Endothelial cell of umbilical vein (primary cell): ENCODE results near the gene PLPPR5. TPM values are rescaled to one million over a fixed set of nuclear protein-coding genes. Genes with fewer than 3 reads are reported as not detected.
A peak's percentile ranks its signal among the peaks of the same experiment; 100 is the strongest.

Experiments
- BruUV-seq: library from RNA; stranded (reverse); fragments of 400-500 nt; replicated peaks from 2 replicates; lab custom pipeline; 2021; lab: Mats Ljungman, UMichigan
- CTCF ChIA-PET: fragments of 300-600, 350-600 bp; sonication (Branson Sonifier 250); formaldehyde crosslinking; loops from one replicate; lab custom pipeline; 2021; ENCODE audit warnings: antibody characterized with exemption, inconsistent platforms; lab: Charles Lee
- POLR2A ChIA-PET: fragments of 300-600, 350-600 bp; sonication (Branson Sonifier 250); formaldehyde crosslinking; loops from one replicate; lab custom pipeline; 2021; ENCODE audit warnings: antibody characterized with exemption, inconsistent platforms; lab: Charles Lee
- DNase-seq: peaks from one replicate; pipeline ENCODE4 v3.0.0-alpha.2; 2011; ENCODE audit warnings: low read depth, low spot score
- FAIRE-seq: peaks from 2 replicates; lab custom pipeline; 2011; peaks lifted over from hg19 to GRCh38; lab: Jason Lieb, UNC
- H2AFZ ChIP-seq: 2 replicates; pipeline ENCODE4 v1.6.0; 2012; ENCODE audit warnings: low read depth, low read length, control low read depth, inconsistent platforms
- H3K27ac ChIP-seq: 2 replicates; pipeline ENCODE4 v1.5.1; 2011; ENCODE audit warnings: low read depth, mild to moderate bottlenecking, control low read depth, low read length, moderate library complexity; ENCODE audit not compliant: insufficient read depth
- H3K27me3 ChIP-seq, 2 experiments: 2 replicates each; pipeline versions ENCODE4 v1.6.0 to v1.6.1; 2011; ENCODE audit warnings: low read length in 2 of 2, mixed read lengths in 1 of 2; ENCODE audit not compliant: control insufficient read depth in 2 of 2, insufficient read depth in 2 of 2
- H3K36me3 ChIP-seq, 2 experiments: 2 replicates in 1 of 2; 3 replicates in 1 of 2; pipeline ENCODE4 v1.5.1; 2011; ENCODE audit warnings: low read length in 2 of 2, mild to moderate bottlenecking in 1 of 2, moderate library complexity in 1 of 2; ENCODE audit not compliant: control insufficient read depth in 2 of 2, insufficient read depth in 2 of 2; ENCODE audit errors: extremely low read depth in 1 of 2
- H3K4me1 ChIP-seq: 3 replicates; pipeline ENCODE4 v1.5.1; 2011; ENCODE audit warnings: mild to moderate bottlenecking, low read length; ENCODE audit not compliant: control insufficient read depth, insufficient read depth; ENCODE audit errors: extremely low read depth
- H3K4me2 ChIP-seq: 2 replicates; pipeline ENCODE4 v1.6.1; 2011; ENCODE audit warnings: low read length, control low read depth, mixed read lengths; ENCODE audit not compliant: insufficient read depth
- H3K4me3 ChIP-seq, 3 experiments: fragments of 200-600 bp in 1 of 3; sonication (generic), shearing (Covaris generic) in 1 of 3; replicated peaks in 1 of 3; 2 replicates each; pipeline ENCODE4 v1.5.1; 2011 to 2016; ENCODE audit warnings: control low read depth in 3 of 3, low read length in 3 of 3, mild to moderate bottlenecking in 2 of 3, inconsistent platforms in 1 of 3, low read depth in 1 of 3, moderate library complexity in 1 of 3; ENCODE audit not compliant: insufficient read depth in 1 of 3
- H3K79me2 ChIP-seq: 2 replicates; pipeline ENCODE4 v1.6.0; 2012; ENCODE audit warnings: low read length, inconsistent platforms; ENCODE audit not compliant: control insufficient read depth, insufficient read depth
- H3K9ac ChIP-seq: replicated peaks from 2 replicates; pipeline ENCODE3; 2011; ENCODE audit warnings: low read length, control low read depth; ENCODE audit not compliant: insufficient read depth; ENCODE audit errors: extremely low read depth
- H3K9me1 ChIP-seq: replicated peaks from 3 replicates; pipeline ENCODE4 v1.6.0; 2011; ENCODE audit warnings: mild to moderate bottlenecking, low read length; ENCODE audit not compliant: control insufficient read depth, insufficient read depth; ENCODE audit errors: extremely low read depth
- H3K9me3 ChIP-seq: replicated peaks from 2 replicates; pipeline ENCODE4 v1.5.1; 2012; ENCODE audit warnings: low read length, inconsistent platforms; ENCODE audit not compliant: control insufficient read depth, insufficient read depth
- H4K20me1 ChIP-seq: replicated peaks from 2 replicates; pipeline ENCODE3; 2011; ENCODE audit warnings: mild to moderate bottlenecking, low read length; ENCODE audit not compliant: control insufficient read depth, insufficient read depth; ENCODE audit errors: extremely low read depth
- EZH2 ChIP-seq: IDR thresholded peaks from 2 replicates; pipeline ENCODE4 v1.6.1; 2012; ENCODE audit warnings: borderline replicate concordance, low read depth, mild to moderate bottlenecking, moderate library complexity, low read length, inconsistent platforms; ENCODE audit not compliant: severe bottlenecking
- FOS ChIP-seq: IDR thresholded peaks from 2 replicates; pipeline ENCODE4 v1.6.1; 2011; ENCODE audit warnings: mild to moderate bottlenecking, low read length, moderate library complexity, borderline replicate concordance; ENCODE audit not compliant: insufficient read depth
- GATA2 ChIP-seq: IDR thresholded peaks from 2 replicates; pipeline ENCODE4 v1.7.0; 2011; ENCODE audit warnings: low read depth, mild to moderate bottlenecking, moderate library complexity, mixed read lengths, low read length; ENCODE audit not compliant: insufficient read length, insufficient read depth
- JUN ChIP-seq: IDR thresholded peaks from 2 replicates; pipeline ENCODE4 v1.6.1; 2011; ENCODE audit warnings: borderline replicate concordance, low read depth; ENCODE audit not compliant: insufficient read length, insufficient read depth
- MYC ChIP-seq: IDR thresholded peaks from one replicate; pipeline ENCODE4 v1.6.1; 2011; ENCODE audit warnings: mild to moderate bottlenecking, low read depth, low read length
- POLR2A ChIP-seq: IDR thresholded peaks from 2 replicates; pipeline ENCODE4 v1.6.1; 2012; ENCODE audit warnings: low read depth, mild to moderate bottlenecking, control low read depth, low read length
- POLR2AphosphoS5 ChIP-seq: IDR thresholded peaks from 2 replicates; pipeline ENCODE4 v1.6.1; 2012; ENCODE audit warnings: low read depth, mild to moderate bottlenecking, control low read depth, low read length, moderate library complexity; ENCODE audit not compliant: insufficient read depth
- dilution Hi-C: fragments of 300-500 bp; cut with MboI; formaldehyde crosslinking; loops from one replicate; pipeline ENCODE4 v1.15.0; 2019; ENCODE audit warnings: low sequenced_read_pairs; ENCODE audit not compliant: extremely low pct_ligation_motif_present
- intact Hi-C: fragments of 100-400 bp; cut with micrococcal nuclease; formaldehyde crosslinking; loops from one replicate; pipeline ENCODE4 v1.10.0; 2022
- polyA plus RNA-seq, 4 experiments: library from polyadenylated mRNA; depleted of rRNA in 3 of 4; stranded (reverse) in 3 of 4; unstranded in 1 of 4; fragments of >200 nt; gene quantifications; 2 replicates each; pipeline versions ENCODE4 v1.2.1 to v1.2.3, GENCODE V29; 2011 to 2012; ENCODE audit warnings: missing spikeins in 1 of 4
- total RNA-seq: library from RNA; stranded (reverse); gene quantifications from 2 replicates; pipeline ENCODE4 v1.2.3, GENCODE V29; 2021
- TF ChIP-seq, protein P1 (sequence below), 2 donors: IDR thresholded peaks; 1 replicate in 1 of 2; 2 replicates in 1 of 2; pipeline ENCODE4 v1.5.1; 2011; ENCODE audit warnings: low read length in 2 of 2, mild to moderate bottlenecking in 2 of 2, moderate library complexity in 2 of 2, control low read depth in 1 of 2, inconsistent platforms in 1 of 2, low read depth in 1 of 2; ENCODE audit not compliant: insufficient read depth in 1 of 2; ENCODE audit errors: extremely low read depth in 1 of 2
- TF ChIP-seq, protein P2 (sequence below): IDR thresholded peaks from 2 replicates; pipeline ENCODE4 v1.6.1; 2011; ENCODE audit not compliant: insufficient read depth, insufficient read length

PLPPR5 gene
- total and polyA plus RNA-seq, 2 donors (not counting 3 experiments of a cell fraction or from before 2014, with no cell fraction given) = not detected

DNA sequence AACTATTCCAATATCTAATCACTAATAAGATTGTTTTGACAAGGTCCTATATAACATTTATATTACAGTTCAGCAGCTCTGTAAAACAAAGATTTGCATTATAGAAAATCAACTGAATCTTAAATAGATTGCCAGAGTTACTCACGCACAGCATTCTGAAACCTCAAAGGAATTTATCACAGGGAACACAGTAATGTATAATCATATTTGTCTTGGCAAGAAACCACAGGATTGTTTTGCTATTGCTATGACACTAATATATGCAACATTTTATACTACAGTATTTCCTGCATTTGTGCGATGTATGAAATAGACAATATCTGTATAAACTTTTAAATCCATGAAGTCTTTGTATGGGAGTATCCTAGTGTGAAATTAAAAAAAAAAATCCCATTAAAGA lies 101.4 kb downstream of the PLPPR5 start:
- Histone ChIP-seq H3K4me2 (peak overlapping the region; percentile 67), H3K27ac (peak overlapping the region; percentile 85), H3K9ac (peak overlapping the region; percentile 74), H4K20me1 (no peaks in the 10 kb centered on the region), H3K36me3 (no peaks in the 10 kb centered on the region), H2AFZ (no peak overlapping the region), H3K79me2 (no peaks in the 10 kb centered on the region), H3K4me1 (peaks cover 49% of the 10 kb centered on the region), H3K9me1 (no peaks in the 10 kb centered on the region), H3K27me3 (no peaks in the 10 kb centered on the region), H3K9me3 (no peaks in the 10 kb centered on the region), H3K4me3 (no peak overlapping the region)
- FAIRE-seq (peak; percentile 74), DNase-seq (peak; percentile 91)
- intact Hi-C loops (loop anchor here (1.0 to 10.0 kb wide), 4 partner anchors 238 to 822 kb away; partner anchors contain the start of gene SNX7), dilution Hi-C loops (no loop called here)
- no TSS peak for BruUV-seq
- TF ChIP-seq, protein P1, sequence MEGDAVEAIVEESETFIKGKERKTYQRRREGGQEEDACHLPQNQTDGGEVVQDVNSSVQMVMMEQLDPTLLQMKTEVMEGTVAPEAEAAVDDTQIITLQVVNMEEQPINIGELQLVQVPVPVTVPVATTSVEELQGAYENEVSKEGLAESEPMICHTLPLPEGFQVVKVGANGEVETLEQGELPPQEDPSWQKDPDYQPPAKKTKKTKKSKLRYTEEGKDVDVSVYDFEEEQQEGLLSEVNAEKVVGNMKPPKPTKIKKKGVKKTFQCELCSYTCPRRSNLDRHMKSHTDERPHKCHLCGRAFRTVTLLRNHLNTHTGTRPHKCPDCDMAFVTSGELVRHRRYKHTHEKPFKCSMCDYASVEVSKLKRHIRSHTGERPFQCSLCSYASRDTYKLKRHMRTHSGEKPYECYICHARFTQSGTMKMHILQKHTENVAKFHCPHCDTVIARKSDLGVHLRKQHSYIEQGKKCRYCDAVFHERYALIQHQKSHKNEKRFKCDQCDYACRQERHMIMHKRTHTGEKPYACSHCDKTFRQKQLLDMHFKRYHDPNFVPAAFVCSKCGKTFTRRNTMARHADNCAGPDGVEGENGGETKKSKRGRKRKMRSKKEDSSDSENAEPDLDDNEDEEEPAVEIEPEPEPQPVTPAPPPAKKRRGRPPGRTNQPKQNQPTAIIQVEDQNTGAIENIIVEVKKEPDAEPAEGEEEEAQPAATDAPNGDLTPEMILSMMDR (IDR thresholded peaks at IDR 0.05; ENCODE audit: extremely low read depth in 1 of 2, insufficient read depth in 1 of 2, low read depth in 1 of 2, low read length in 2 of 2) = no peak
- no peak for TF ChIP-seq POLR2A
- TF ChIP-seq MYC = no peak
- no peak for TF ChIP-seq EZH2
- TF ChIP-seq, protein P2, sequence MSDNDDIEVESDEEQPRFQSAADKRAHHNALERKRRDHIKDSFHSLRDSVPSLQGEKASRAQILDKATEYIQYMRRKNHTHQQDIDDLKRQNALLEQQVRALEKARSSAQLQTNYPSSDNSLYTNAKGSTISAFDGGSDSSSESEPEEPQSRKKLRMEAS = no peak
- peak; percentile 54 for TF ChIP-seq GATA2
- peak; percentile 50 for TF ChIP-seq FOS
- TF ChIP-seq POLR2AphosphoS5 = peak; percentile 31
- peak; percentile 45 for TF ChIP-seq JUN
- CTCF ChIA-PET = interaction anchor here (0.8 to 1.6 kb wide), 5 partner anchors 10 to 88 kb away, joined by 3 to 5 read pairs (median 4); no protein-coding TSS in a partner anchor
- POLR2A ChIA-PET = no interaction called here
